HepG2 (cell line): Measurements from ENCODE around the gene AUP1. TPM values are rescaled to one million over a fixed set of nuclear protein-coding genes. Genes with fewer than 3 reads are reported as not detected.

Experiments
- AGO2 ChIP-seq: fragments of 200-400 bp; formaldehyde crosslinking; optimal IDR thresholded peaks from 2 replicates; pipeline ENCODE3; 2017; ENCODE audit warnings: mild to moderate bottlenecking, low read depth, low read length, moderate library complexity
- ATM ChIP-seq: fragments of 450-650 bp; IDR thresholded peaks from 2 replicates; pipeline ENCODE4 v1.7.1; 2017; ENCODE audit warnings: mild to moderate bottlenecking, borderline replicate concordance
- ELF3 ChIP-seq: IDR thresholded peaks from 2 replicates; pipeline ENCODE4 v1.6.1; 2016; ENCODE audit warnings: missing genetic modification reagents, missing compliant biosample characterization
- EP300 ChIP-seq, 3 experiments: sonication (generic) in 1 of 3; formaldehyde crosslinking in 1 of 3; IDR thresholded peaks; 2 replicates each; pipeline versions ENCODE4 v1.5.1 to v1.6.1; 2011 to 2020; ENCODE audit warnings: low read depth in 2 of 3, low read length in 2 of 3, borderline replicate concordance in 1 of 3, improper control_type of control experiment in 1 of 3, mild to moderate bottlenecking in 1 of 3, missing genetic modification reagents in 1 of 3, moderate library complexity in 1 of 3
- GABPB1 ChIP-seq: IDR thresholded peaks from 2 replicates; pipeline ENCODE4 v1.6.1; 2016; ENCODE audit warnings: mild to moderate bottlenecking, missing genetic modification reagents, moderate library complexity, missing compliant biosample characterization
- GFI1 ChIP-seq: sonication (generic); formaldehyde crosslinking; IDR thresholded peaks from 2 replicates; pipeline ENCODE4 v1.5.0; 2020; ENCODE audit warnings: missing genetic modification reagents, mild to moderate bottlenecking, borderline replicate concordance
- GZF1 ChIP-seq: sonication (generic); formaldehyde crosslinking; IDR thresholded peaks from 2 replicates; pipeline ENCODE4 v1.5.1; 2020; ENCODE audit warnings: mild to moderate bottlenecking, missing genetic modification reagents
- KAT8 ChIP-seq: IDR thresholded peaks from 2 replicates; pipeline ENCODE4 v1.6.1; 2016; ENCODE audit warnings: missing genetic modification reagents, missing compliant biosample characterization
- KLF11 ChIP-seq: IDR thresholded peaks from 2 replicates; pipeline ENCODE4 v1.6.1; 2016; ENCODE audit warnings: missing compliant biosample characterization
- MTERF4 ChIP-seq: sonication (generic); formaldehyde crosslinking; IDR thresholded peaks from 2 replicates; pipeline ENCODE4 v1.8.0; 2023; ENCODE audit warnings: mild to moderate bottlenecking, missing genetic modification reagents
- NR3C1 ChIP-seq: sonication (generic); formaldehyde crosslinking; IDR thresholded peaks from 2 replicates; pipeline ENCODE4 v1.4.0; 2020; ENCODE audit warnings: missing genetic modification reagents
- RXRA ChIP-seq: sonication (generic); formaldehyde crosslinking; IDR thresholded peaks from 2 replicates; pipeline ENCODE4 v1.5.1; 2020; ENCODE audit warnings: missing genetic modification reagents
- THRA ChIP-seq: sonication (generic); formaldehyde crosslinking; IDR thresholded peaks from 2 replicates; pipeline ENCODE4 v1.4.0; 2020; ENCODE audit warnings: missing genetic modification reagents, borderline replicate concordance
- THYN1 ChIP-seq: sonication (generic); formaldehyde crosslinking; IDR thresholded peaks from 2 replicates; pipeline ENCODE4 v1.8.1; 2023; ENCODE audit warnings: low read depth, mild to moderate bottlenecking, moderate library complexity, missing genetic modification reagents, borderline replicate concordance
- ZBTB34 ChIP-seq: sonication (generic); formaldehyde crosslinking; IDR thresholded peaks from 2 replicates; pipeline ENCODE4 v1.8.0; 2022; ENCODE audit warnings: mild to moderate bottlenecking, missing genetic modification reagents
- ZNF501 ChIP-seq: sonication (generic); formaldehyde crosslinking; IDR thresholded peaks from 2 replicates; pipeline ENCODE4 v1.5.1; 2020; ENCODE audit warnings: mild to moderate bottlenecking, moderate library complexity, missing genetic modification reagents
- ZNF687 ChIP-seq: sonication (generic); formaldehyde crosslinking; IDR thresholded peaks from 2 replicates; pipeline ENCODE4 v1.5.1; 2020; ENCODE audit warnings: mild to moderate bottlenecking, missing genetic modification reagents, moderate library complexity
- ZNF75D ChIP-seq: sonication (generic); formaldehyde crosslinking; IDR thresholded peaks from 2 replicates; pipeline ENCODE4 v1.8.1; 2023; ENCODE audit warnings: missing genetic modification reagents, mild to moderate bottlenecking, borderline replicate concordance
- ZNF816 ChIP-seq: sonication (generic); formaldehyde crosslinking; IDR thresholded peaks from 2 replicates; pipeline ENCODE4 v1.8.0; 2022; ENCODE audit warnings: missing genetic modification reagents, mild to moderate bottlenecking, borderline replicate concordance
- polyA plus RNA-seq, 8 experiments: library from polyadenylated mRNA; depleted of rRNA in 3 of 8; stranded (reverse) in 7 of 8; unstranded in 1 of 8; fragments of >200 nt; fragmentation: Illumina TruSeq in 4 of 8; extraction: Trizol in 4 of 8; gene quantifications; 2 replicates each; pipeline versions ENCODE4 v1.2.1 to v1.2.3, GENCODE V29; 2011 to 2016; ENCODE audit warnings: low read depth in 4 of 8, missing spikeins in 1 of 8, mixed read lengths in 1 of 8; ENCODE audit not compliant: insufficient read depth in 1 of 8
- total RNA-seq, 5 experiments: library from RNA; depleted of rRNA; stranded (reverse); fragments of >200 nt; fragmentation: Illumina TruSeq; extraction: Trizol; gene quantifications; 2 replicates each; pipeline ENCODE4 v1.2.3, GENCODE V29; 2016; ENCODE audit warnings: low read depth in 1 of 5

Gene AUP1
- total and polyA plus RNA-seq, 2 of the 13 experiments (the other 11 are each of a cell fraction or from before 2014, with no cell fraction given): 174 to 267 TPM

GRCh38 chr2:74497777-74498499 is 31.6 kb downstream of the AUP1 start (continued):
- TF ChIP-seq GZF1 (CRISPR knock-in tag): 0 out of 2 replicates have a peak, but pooled peaks have one; percentile 39
- no peak for TF ChIP-seq KLF11 (CRISPR knock-in tag)
- no peak for TF ChIP-seq NR3C1
- TF ChIP-seq ATM: no peak
- TF ChIP-seq MTERF4 (CRISPR knock-in tag): 0 out of 2 replicates have a peak, but pooled peaks have one; percentile 48
- TF ChIP-seq GABPB1 (CRISPR knock-in tag): peak; percentile 84
- TF ChIP-seq ZNF75D (CRISPR knock-in tag): 0 out of 2 replicates have a peak, but pooled peaks have one; percentile 84
- TF ChIP-seq AGO2: peak; percentile 97
- TF ChIP-seq RXRA (CRISPR knock-in tag): peak; percentile 65
- TF ChIP-seq THYN1 (CRISPR knock-in tag): no peak; the same call in 1 of the 2 replicates
- TF ChIP-seq KAT8 (CRISPR knock-in tag): peak; percentile 54; the same call in 1 of the 2 replicates
- 0 out of 2 replicates have a peak, but pooled peaks have one; percentile 15 for TF ChIP-seq ELF3 (CRISPR knock-in tag)
- peak; percentile 73; the same call in 1 of the 2 replicates for TF ChIP-seq ZBTB34
- TF ChIP-seq EP300 (IDR thresholded peaks at IDR 0.05; ENCODE audit: low read depth in 2 of 2, low read length in 2 of 2): no peak
- 0 out of 2 replicates have a peak, but pooled peaks have one; percentile 16 for TF ChIP-seq EP300 (CRISPR knock-in tag; IDR thresholded peaks at IDR 0.05; ENCODE audit: borderline replicate concordance)
- peak; percentile 20; the same call in 1 of the 2 replicates for TF ChIP-seq ZNF816 (CRISPR knock-in tag)
- TF ChIP-seq GFI1 (CRISPR knock-in tag): 0 out of 2 replicates have a peak, but pooled peaks have one; percentile 42
- TF ChIP-seq ZNF501 (CRISPR knock-in tag): peak; percentile 10; the same call in 1 of the 2 replicates
- no peak; the same call in 1 of the 2 replicates for TF ChIP-seq THRA (CRISPR knock-in tag)
- TF ChIP-seq ZNF687 (CRISPR knock-in tag): peak; percentile 95
